GM19452 (cell line): ENCODE data around the gene MMEL1.
"Not testable (repeated sequence)": the region's sequence is repeated elsewhere in the genome, so short reads cannot be mapped to it uniquely, and the experiment has no call there.

Source experiments
- ATAC-seq: cut with Tn5 transposase; IDR thresholded peaks from one replicate; pipeline ENCODE4 v1.9.1; 2021; ENCODE audit not compliant: unreplicated experiment

The MMEL1 gene, protein sequence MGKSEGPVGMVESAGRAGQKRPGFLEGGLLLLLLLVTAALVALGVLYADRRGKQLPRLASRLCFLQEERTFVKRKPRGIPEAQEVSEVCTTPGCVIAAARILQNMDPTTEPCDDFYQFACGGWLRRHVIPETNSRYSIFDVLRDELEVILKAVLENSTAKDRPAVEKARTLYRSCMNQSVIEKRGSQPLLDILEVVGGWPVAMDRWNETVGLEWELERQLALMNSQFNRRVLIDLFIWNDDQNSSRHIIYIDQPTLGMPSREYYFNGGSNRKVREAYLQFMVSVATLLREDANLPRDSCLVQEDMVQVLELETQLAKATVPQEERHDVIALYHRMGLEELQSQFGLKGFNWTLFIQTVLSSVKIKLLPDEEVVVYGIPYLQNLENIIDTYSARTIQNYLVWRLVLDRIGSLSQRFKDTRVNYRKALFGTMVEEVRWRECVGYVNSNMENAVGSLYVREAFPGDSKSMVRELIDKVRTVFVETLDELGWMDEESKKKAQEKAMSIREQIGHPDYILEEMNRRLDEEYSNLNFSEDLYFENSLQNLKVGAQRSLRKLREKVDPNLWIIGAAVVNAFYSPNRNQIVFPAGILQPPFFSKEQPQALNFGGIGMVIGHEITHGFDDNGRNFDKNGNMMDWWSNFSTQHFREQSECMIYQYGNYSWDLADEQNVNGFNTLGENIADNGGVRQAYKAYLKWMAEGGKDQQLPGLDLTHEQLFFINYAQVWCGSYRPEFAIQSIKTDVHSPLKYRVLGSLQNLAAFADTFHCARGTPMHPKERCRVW

DNA sequence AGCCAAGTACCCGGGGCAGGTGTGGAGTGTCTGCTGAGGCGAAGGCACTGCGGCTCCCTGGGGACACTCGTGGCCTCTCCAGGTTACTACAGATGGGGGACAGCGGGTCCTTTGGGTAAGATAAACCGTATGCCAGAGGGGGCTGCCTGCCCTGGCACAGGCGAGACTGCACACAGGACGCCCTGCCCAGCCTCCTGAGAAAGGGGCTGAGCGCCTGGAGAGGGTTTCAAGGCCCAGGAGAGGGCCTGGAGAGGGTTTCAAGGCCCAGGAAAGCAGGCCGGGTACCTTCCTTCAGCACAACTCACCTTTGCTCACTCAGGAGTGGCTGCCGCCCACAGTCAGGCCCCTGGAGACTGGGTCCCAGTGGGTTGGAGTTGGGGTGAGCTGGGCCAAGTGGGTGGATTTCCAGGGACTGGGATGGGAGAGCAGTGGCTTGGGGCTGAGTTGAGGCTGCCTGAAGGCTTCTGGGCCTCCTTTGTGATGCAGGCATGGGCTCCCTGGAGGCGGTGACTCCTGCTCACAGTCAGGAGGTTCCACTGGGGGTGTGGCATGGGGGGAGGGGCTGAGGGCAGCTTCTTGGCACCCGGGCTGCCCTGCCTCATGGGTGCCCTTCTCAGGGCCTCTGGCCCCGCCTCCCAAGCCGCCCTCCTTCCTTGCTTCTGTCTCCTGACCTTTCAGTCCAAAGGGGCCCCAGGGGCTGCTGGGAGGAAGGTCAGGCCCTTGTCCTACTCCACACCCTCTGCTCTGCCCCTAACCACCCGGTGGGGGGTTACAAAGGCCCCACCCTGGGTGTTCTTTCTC is at the start of gene MMEL1:
Gene MMEL1 (minus strand): TSS at position 456 of the 801 bp plus-strand sequence. CDS start 3,532 bp downstream, outside the sequence.
- ATAC-seq: no peak

DNA sequence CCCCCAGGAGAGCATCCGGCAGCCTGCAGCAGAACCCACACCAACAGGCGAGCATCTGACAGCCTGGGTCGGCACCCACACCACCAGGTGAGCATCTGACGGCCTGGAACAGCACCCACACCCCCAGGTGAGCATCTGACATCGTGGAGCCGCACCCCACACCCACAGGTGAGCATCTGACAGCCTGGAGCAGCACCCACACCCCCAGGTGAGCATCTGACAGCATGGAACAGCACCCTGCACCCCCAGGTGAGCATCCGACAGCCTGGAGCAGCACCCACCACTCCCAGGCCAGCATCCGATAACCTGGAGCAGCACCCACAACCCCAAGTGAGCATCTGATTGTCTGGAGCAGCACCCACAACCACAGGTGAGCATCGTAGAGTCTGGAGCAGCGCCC is 43.9 kb upstream of the MMEL1 start:
- not testable (repeated sequence) for ATAC-seq

DNA sequence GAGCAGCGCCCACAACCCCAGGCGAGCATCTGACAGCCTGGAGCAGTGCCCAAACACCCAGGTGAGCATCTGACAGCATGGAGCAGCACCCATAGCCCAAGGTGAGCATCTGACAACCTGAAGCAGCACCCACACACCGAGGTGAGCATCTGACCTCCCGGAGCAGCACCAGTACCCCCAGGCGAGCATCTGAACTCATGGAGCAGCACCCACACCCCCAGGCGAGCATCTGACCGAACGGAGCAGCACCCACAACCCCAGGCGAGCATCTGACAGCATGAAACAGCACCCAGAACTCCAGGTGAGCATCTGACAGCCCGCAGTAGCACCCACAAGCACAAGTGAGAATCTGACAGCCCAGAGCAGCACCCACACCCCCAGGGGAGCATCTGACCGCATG is 38.8 kb upstream of the MMEL1 start:
- not testable (repeated sequence) for ATAC-seq

DNA sequence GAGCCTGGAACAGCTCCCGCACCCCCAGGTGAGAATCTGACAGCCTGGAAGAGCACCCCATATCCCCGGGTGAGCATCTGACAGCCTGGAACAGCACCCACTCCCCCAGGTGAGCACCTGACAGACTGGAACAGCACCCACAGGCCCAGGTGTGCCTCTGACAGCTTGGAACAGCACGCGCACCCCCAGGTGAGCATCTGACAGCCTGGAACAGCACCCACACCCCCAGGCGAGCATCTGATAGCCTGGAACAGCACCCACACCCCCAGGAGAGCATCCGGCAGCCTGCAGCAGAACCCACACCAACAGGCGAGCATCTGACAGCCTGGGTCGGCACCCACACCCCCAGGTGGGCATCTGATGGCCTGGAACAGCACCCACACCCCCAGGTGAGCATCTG is 27.0 kb upstream of the MMEL1 start:
- ATAC-seq: not testable (repeated sequence)

DNA sequence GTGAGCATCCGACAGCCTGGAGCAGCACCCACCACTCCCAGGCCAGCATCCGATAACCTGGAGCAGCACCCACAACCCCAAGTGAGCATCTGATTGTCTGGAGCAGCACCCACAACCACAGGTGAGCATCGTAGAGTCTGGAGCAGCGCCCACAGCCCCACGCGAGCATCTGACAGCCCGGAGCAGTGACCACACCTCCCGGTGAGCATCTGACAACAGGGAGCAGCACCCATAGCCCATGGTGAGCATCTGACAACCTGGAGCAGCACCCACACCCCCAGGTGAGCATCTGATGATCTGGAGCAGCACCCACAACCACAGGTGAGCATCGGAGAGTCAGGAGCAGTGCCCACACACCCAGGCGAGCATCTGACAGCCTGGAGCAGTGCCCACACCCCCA is 25.1 kb upstream of the MMEL1 start:
- ATAC-seq: not testable (repeated sequence)

DNA sequence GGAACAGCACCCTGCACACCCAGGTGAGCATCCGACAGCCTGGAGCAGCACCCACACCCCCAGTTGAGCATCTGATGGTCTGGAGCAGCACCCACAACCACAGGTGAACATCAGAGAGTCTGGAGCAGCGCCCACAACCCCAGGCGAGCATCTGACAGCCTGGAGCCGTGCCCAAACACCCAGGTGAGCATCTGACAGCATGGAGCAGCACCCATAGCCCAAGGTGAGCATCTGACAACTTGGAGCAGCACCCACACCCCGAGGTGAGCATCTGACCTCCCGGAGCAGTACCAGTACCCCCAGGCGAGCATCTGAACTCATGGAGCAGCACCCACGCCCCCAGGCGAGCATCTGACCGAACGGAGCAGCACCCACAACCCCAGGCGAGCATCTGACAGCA is 24.3 kb upstream of the MMEL1 start:
- not testable (repeated sequence) for ATAC-seq

DNA sequence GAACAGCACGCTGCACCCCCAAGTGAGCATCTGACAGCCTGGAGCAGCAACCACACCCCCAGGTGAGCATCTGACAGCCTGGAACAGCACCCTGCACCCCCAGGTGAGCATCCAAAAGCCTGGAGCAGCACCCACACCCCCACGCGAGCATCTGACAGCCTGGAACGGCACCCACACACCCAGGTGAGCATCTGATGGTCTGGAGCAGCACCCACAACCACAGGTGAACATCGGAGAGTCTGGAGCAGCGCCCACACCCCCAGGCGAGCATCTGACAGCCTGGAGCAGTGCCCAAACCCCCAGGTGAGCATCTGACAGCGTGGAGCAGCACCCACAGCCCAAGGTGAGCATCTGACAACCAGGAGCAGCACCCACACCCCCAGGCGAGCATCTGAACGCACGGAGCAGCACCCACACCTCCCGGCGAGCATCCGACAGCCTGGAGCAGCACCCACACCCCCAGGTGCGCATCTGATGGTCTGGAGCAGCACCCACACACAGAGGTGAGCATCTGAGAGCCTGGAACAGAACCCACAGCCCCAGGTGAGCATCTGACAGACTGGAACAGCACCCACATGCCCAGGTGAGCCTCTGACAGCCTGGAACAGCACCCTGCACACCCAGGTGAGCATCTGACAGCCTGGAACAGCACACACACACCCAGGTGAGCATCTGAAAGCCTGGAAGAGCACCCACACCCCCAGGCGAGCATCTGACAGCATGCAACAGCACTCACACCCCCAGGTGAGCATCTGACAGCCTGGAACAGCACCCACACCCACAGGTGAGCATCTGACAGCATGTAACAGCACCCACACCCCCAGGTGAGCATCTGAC is 23.0 kb upstream of the MMEL1 start:
- ATAC-seq: not testable (repeated sequence)

DNA sequence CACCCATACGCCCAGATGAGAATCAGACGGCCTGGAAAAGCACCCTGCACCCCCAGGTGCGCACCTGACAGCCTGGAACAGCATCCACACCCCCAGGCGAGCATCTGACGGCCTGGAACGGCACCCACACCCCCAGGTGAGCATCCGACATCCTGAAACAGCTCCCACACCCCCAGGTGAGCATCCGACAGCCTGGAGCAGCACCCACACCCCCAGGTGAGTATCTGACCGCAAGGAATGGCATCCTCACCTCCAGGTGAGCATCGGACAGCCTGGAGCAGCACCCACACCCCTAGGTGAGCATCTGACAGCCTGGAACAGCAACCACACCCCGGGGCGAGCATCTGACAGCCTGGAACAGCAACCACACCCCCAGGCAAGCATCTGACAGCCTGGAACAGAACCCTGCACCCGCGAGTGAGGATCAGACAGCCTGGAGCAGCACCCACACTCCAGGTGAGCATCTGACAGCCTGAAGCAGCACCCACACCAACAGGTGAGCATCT is 21.7 kb upstream of the MMEL1 start:
- not testable (repeated sequence) for ATAC-seq

DNA sequence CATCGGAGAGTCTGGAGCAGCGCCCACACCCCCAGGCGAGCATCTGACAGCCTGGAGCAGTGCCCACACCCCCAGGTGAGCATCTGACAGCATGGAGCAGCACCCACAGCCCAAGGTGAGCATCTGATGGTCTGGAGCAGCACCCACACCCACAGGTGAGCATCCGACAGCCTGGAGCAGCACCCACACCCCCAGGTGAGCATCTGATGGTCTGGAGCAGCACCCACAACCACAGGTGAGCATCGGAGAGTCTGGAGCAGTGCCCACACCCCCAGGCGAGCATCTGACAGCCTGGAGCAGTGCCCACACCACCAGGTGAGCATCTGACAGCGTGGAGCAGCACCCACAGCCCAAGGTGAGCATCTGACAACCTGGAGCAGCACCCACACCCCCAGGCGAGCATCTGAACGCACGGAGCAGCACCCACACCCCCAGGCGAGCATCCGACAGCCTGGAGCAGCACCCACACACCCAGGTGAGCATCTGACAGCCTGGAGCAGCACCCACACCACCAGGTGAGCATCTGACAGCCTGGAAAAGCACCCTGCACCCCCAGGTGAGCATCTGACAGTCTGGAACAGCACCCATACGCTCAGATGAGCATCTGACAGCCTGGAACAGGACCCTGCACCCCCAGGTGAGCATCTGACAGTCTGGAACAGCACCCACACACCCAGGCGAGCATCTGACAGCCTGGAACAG is 21.1 kb upstream of the MMEL1 start:
- ATAC-seq: not testable (repeated sequence)

DNA sequence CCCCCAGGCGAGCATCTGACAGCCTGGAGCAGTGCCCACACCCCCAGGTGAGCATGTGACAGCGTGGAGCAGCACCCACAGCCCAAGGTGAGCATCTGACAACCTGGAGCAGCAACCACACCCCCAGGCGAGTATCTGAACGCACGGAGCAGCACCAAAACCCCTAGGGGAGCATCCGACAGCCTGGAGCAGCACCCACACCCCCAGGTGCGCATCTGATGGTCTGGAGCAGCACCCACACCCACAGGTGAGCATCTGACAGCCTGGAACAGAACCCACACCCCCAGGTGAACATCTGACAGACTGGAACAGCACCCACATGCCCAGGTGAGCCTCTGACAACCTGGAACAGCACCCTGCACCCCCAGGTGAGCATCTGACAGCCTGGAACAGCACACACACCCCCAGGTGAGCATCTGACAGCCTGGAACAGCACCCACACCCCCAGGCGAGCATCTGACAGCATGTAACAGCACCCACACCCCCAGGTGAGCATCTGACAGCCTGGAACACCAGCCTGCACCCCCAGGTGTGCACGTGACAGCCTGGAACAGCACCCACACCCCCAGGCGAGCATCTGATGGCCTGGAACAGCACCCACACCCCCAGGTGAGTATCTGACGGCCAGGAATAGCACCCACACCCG is 20.2 kb upstream of the MMEL1 start:
- ATAC-seq: not testable (repeated sequence)

DNA sequence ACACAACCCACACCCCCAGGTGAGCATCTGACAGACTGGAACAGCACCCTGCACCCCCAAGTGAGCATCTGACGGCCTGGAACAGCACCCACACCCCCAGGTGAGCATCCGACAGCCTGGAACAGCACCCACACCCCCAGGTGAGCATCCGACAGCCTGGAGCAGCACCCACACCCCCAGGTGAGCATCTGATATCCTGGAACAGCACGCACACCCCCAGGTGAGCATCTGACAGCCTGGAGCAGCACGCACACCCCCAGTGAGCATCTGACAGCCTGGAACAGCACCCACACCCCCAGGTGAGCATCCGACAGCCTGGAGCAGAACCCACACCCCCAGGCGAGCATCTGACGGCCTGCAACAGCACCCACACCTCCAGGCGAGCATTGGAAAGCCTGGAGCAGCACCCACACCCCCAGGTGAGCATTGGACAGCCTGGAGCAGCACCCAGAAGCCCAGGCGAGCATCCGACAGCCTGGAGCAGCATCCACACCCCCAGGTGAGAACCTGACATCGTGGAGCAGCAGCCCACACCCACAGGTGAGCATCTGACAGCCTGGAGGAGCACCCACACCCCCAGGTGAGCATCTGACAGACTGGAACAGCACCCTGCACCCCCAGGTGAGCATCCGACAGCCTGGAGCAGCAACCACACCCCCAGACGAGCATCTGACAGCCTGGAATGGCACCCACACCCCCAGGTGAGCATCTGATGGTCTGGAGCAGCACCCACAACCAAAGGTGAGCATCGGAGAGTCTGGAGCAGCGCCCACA is 19.5 kb upstream of the MMEL1 start:
- not testable (repeated sequence) for ATAC-seq

DNA sequence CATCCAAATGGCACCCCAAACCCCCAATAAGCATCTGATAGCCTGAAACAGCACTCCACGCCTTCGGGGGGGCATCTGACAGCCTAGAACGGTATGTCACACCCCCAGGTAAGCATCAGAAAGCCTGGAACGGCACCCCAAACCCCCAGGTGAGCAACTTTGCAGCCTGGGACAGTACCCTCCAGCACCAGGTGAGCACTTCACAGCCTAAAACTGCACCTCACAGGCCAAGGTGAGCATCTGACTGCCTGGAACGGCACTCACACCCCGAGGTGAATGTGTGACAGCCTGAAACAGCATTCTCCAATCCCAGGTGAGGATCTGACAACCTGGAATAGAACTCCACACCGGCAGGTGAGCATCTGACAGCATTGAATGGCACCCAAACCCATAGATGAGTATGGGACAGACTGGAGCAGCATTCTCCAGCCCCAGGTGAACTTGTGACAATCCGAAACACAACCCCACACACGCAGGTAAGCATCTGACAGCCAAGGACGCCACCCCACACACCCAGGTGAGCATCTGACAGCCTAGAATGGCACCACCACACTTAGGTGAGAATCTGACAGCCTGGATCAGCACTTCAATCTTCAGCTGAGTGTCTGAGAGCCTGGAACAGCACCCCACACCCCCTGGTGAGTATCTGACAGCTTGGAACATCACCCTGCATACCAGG is 18.3 kb upstream of the MMEL1 start:
- ATAC-seq: no peak

DNA sequence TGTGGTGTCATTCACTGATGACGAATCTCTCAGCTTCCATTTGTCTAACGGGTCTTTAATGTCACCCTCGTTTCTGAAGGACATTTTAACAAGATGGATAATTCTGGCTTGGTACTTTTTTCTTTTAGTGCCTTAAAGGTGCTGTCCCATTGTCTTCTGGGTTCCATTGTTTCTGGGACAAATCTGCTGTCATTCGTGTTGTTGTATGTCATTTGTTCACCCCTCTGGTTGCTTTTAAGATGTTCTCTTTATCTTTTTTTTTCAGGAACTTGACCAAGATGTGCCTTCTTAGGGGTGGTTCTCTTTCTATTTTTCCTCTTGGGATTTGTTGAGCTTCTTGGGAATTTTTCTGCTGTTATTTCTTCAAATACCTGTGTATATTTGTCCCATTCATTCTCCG is 14.0 kb upstream of the MMEL1 start:
- ATAC-seq: no peak

DNA sequence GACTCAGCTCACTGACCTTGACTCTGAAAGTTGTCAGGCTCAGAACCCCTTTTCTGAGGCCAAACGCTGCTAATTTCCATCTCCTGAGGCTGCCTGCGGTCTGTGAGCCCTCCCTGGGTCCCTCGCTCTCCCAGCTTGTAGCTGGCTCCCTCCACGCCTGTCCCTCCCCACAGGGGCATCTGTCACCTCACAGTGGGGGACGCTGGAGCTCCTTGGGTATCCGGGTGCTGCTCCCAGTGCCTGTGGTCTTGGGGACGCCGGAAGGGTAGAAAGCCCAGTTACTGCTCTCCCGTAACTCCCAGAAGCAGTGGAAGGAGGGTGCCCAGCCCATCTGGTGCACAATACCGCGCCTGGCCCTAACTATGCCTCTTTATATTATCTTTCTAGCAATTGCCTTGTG is 13.0 kb upstream of the MMEL1 start:
- no peak for ATAC-seq

DNA sequence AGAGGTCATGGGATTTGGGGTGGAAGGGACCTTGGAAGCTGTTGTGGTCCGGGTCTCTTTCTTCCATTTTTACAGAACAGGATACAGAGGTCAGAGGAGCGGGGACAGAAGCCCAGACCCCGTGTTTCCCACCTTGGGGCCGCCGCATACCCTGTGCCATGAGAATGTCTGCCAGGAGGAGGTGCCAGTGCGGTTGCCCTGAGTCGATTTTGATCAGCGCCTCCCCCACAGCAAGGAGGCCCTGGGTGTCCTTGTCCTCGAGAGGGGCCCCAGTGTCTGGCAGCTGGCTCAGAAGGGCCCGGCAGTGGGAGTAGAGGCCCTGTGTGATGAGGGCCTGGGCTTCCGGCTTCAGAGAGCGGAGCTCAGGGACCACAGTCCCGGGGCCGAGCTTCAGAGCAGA is 12.3 kb upstream of the MMEL1 start:
- no peak for ATAC-seq

DNA sequence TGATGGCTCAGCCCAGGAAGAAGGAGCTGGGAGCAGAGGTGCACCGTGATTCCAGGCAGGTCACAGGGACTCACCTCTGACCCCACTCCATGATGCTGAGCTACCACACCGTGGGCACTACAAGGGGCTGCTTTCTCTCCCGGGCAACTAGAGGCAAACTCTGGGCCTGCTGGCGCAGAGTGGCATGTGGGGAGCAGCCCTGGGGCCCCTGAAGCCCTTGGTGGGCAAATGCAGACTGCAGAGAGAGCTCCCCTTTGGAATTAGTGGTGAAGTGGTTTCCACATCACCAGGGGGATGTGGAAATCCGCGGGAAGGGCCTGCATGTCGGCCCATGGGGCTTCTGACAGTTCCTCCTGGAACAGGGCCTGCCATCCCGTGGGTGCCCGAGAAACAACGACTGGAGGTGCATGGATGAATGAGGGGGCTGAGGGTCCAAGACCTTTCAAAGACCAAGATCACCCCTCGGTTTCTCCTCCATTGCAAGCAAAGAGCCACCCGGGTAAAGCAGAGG is 11.8 kb upstream of the MMEL1 start:
- ATAC-seq: no peak

DNA sequence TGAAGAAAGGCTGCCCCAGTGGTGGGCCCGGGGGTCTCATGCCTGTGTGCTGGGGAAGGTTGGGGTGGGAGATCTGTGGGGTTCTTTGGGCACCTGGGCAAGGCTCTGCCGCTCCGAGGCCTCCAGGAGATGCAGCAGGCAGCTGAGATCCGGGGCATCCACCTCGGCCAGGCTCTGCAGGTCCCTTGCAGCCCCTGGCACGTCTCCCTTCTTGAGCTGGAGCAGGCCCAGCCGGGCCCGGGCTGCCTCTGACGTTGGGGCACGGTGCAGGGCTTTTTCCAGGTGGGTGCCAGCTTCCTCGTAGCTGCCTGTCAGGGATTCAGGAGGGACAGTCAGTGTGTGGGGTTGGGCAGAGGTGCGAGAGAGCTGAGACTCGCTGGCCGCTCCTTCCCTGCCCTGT is 11.4 kb upstream of the MMEL1 start:
- no peak for ATAC-seq
